ENCODE measurements around the gene PTPN7.

PTPN7 gene

GRCh38 chr1:202106340-202107254 is 53.8 kb downstream of the PTPN7 start:
- no peak for DNase-seq (ENCODE audit: low read depth in 2 of 2)

DNA sequence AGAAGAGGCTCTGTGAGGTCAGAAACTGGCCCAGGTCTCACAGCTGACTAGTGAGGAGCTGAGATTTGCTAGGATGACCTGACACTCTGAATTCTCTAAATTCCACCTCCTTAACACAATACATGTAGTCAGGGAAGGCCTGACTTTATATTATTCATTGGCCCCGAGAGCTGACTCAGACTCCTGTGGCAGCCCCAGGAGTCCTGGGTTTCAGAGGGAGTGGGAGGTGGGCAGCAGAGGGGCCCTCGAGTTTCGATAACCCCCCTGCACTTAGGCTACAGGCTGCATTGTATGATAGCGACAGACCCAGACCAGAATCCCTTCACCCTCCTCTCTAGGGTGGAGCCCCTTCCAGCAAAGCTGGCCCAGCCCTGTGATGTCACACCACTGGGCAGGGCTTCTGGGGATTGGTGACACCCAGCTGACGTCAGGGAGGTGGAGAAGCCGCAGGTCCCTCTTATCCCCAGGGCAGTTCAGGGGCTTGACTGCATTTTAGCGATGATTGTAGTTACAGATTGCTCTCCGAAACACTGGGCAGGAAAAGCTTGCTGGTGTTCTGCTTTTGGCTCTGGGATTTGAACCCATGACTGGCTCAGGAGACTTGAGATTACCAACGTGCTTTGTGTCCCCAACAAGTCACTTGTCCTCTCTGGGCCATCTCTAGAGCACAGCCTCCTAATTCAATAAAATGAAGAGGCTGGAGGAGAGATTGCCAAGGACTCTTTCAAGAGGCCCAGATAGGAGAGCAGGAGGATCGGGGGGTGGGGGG is 54.6 kb downstream of the PTPN7 start:
- no peak for DNase-seq (ENCODE audit: low read depth in 2 of 2)

- no peak for DNase-seq (ENCODE audit: low read depth in 2 of 2)
Observed at GRCh38 chr1:202104073-202104472, 56.3 kb downstream of the PTPN7 start.

DNA sequence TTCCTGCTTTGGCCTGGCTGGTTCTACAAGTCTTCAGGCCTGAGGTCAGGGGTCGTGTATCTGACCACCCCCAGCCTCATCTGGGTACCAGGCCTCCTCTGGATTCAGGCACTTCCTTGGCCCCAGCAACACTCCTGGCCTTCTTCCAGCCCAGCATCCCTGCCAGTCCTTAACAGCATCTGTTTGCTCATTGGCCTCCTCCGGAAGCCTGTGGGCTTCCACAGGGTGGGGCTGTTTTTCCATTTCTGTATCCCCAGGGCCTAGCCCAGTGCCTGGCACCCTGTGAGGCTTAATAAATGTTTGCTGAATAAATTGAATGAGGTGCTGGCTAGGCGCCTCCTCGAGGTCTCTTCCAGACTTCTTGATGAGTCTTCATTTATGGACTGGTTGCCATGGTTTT is 59.2 kb downstream of the PTPN7 start:
- no peak for DNase-seq (ENCODE audit: low read depth in 2 of 2)
